Sigmoid colon (tissue), 7 donors: ENCODE measurements around the gene SMIM1. TPM values are rescaled to one million over a fixed set of nuclear protein-coding genes. Genes with fewer than 3 reads are reported as not detected.
"Not testable (repeated sequence)": the region's sequence is repeated elsewhere in the genome, so short reads cannot be mapped to it uniquely, and the experiment has no call there.

Source experiments
- DNase-seq: peaks from one replicate; pipeline ENCODE4 v3.0.0-alpha.2; 2019
- H3K27ac ChIP-seq, 4 donors: fragments of 200-600 bp; sonication (generic); one replicate each; pipeline ENCODE4 v1.5.1; 2016 to 2019; ENCODE audit warnings: mild to moderate bottlenecking in 1 of 4
- H3K27me3 ChIP-seq, 3 donors: fragments of 200-600 bp; sonication (generic); one replicate each; pipeline ENCODE4 v1.5.1; 2019; ENCODE audit warnings: mild to moderate bottlenecking in 1 of 3
- H3K36me3 ChIP-seq, 4 donors: fragments of 200-600 bp; sonication (generic); one replicate each; pipeline ENCODE4 v1.5.1; 2016 to 2019
- H3K4me1 ChIP-seq, 4 donors: fragments of 200-600 bp; sonication (generic); one replicate each; pipeline ENCODE4 v1.5.1; 2017 to 2019
- H3K4me3 ChIP-seq, 4 donors: fragments of 200-600 bp; sonication (generic); one replicate each; pipeline ENCODE4 v1.5.1; 2017 to 2019; ENCODE audit warnings: mild to moderate bottlenecking in 2 of 4, moderate library complexity in 1 of 4
- H3K9me3 ChIP-seq, 4 donors: fragments of 200-600 bp in 3 of 4; sonication (generic) in 3 of 4; one replicate each; pipeline versions ENCODE4 v1.5.1 to v1.6.1; 2013 to 2019
- CTCF ChIP-seq, 4 experiments: fragments of 450-650 bp in 3 of 4; fragments of 200-600 bp in 1 of 4; IDR thresholded peaks; one replicate each; pipeline ENCODE4 v1.5.1; 2016 to 2019; ENCODE audit warnings: antibody characterized with exemption in 4 of 4, mild to moderate bottlenecking in 3 of 4, moderate library complexity in 2 of 4
- EP300 ChIP-seq, 4 donors: sonication (generic); formaldehyde crosslinking; IDR thresholded peaks; one replicate each; pipeline ENCODE4 v1.6.1; 2017; ENCODE audit warnings: antibody characterized with exemption in 4 of 4
- POLR2A ChIP-seq, 2 donors: fragments of 450-650 bp; IDR thresholded peaks; one replicate each; pipeline ENCODE4 v1.6.1; 2016; ENCODE audit warnings: antibody characterized with exemption in 2 of 2, mild to moderate bottlenecking in 2 of 2, moderate library complexity in 2 of 2
- POLR2AphosphoS5 ChIP-seq, 4 donors: sonication (generic); formaldehyde crosslinking; IDR thresholded peaks; one replicate each; pipeline ENCODE4 v1.6.1; 2017; ENCODE audit warnings: antibody characterized with exemption in 4 of 4
- WGBS, 2 donors: extraction: QIAGEN DNeasy Blood & Tissue Kit; methylation state at CpG; one replicate each; pipeline ENCODE4 v1.1.7; 2013; 5-methylcytosine and 5-hydroxymethylcytosine counted together
- intact Hi-C: fragments of 100-400 bp; cut with DNase I; formaldehyde crosslinking; loops from one replicate; pipeline ENCODE4 v1.15.1; 2023
- polyA plus RNA-seq, 3 donors: library from polyadenylated mRNA; stranded (reverse); fragments of 200-250 nt; gene quantifications; one replicate each; pipeline ENCODE4 v1.2.3, GENCODE V29; 2013
- total RNA-seq, 4 donors: library from RNA; depleted of rRNA; stranded (reverse); fragments of >200 nt; gene quantifications; one replicate each; pipeline ENCODE4 v1.1.0, GENCODE V29; 2016
- donor health status: healthy with polysubstance abuse.
- donor health status: Bipolar disorder and iron deficiency.
- donor health status: healthy.

SMIM1 gene
- total RNA-seq = 1 to 10 TPM in 3 of 4 donors, not detected in 1; 6.1 to 8.6 (median 7.5) TPM
- polyA plus RNA-seq = 10 to 100 TPM in 1 of 3 donors, 1 to 10 TPM in 2; 2.7 to 10.8 (median 3.7) TPM

DNA sequence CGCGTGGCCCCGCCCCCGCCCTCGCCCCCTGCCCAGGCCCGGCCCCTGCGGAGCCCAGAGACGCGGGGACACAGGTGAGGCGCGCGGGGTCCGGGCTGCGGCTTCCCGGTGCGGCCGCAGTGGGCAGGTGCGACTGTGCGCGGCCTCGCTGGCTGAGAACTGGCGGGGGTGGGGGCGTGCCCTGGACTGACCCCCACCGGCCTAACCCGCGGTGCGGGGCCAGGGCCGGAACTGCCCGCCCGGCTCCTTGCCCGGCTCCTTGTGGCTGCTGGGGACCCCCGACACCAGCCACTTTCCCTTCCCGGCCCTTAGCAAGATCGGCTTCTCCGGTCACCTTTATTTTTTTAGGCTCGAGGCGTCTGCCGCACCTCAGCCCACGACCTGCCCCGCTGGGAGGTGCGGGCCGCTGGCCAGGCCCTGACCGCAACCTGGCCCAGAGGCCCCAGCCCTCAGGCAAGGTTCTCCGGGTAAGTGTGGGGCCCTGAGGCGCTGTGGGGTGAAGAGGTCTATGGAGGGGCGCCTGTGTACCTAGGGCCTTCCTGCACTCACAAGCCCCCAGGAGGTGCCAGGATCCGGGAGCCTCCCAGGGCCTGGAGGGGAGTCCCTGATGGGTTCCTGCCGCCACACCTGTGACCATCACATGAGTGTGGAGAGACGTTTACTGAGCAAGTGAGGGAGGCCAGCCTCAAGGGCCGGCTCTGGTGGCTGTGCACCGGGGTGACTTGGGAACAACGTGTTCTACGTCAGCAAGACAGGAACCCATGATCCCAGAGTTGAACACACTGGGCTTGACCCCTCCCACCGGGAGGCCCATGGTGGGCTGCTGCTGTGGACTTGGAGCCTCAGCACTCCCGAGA, at the start of gene SMIM1:
Gene SMIM1, plus strand, starts transcription at position 35 of the 857 bp plus-strand sequence. CDS start 2,625 bp downstream, outside the sequence.
- WGBS, 2 donors = 5 to 13% methylated on average over 55 of the region's 55 CpGs
- intact Hi-C loops = loop anchor here (2.0 kb wide), 2 partner anchors 24 to 26 kb away; partner anchors contain the start of gene LRRC47
- Histone ChIP-seq H3K4me3 (peak within 1 kb of the TSS; percentile 47 to 86 (median 68)), H3K4me1 (peaks cover 0 to 39% (median 32%) of the 10 kb centered on the region in 4 donors), H3K27ac (peak within 1 kb of the TSS; percentile 68 to 89 (median 84)), H3K36me3 (no peaks in the 10 kb centered on the region), H3K27me3 (no peaks in the 10 kb centered on the region), H3K9me3 (no peaks in the 10 kb centered on the region)
- no peak for TF ChIP-seq CTCF (IDR thresholded peaks at IDR 0.05)
- peak in 1 of 4 donors; percentile 30 for TF ChIP-seq POLR2AphosphoS5 (IDR thresholded peaks at IDR 0.05)
- TF ChIP-seq POLR2A (IDR thresholded peaks at IDR 0.05) = no peak
- DNase-seq = peak; percentile 74

DNA sequence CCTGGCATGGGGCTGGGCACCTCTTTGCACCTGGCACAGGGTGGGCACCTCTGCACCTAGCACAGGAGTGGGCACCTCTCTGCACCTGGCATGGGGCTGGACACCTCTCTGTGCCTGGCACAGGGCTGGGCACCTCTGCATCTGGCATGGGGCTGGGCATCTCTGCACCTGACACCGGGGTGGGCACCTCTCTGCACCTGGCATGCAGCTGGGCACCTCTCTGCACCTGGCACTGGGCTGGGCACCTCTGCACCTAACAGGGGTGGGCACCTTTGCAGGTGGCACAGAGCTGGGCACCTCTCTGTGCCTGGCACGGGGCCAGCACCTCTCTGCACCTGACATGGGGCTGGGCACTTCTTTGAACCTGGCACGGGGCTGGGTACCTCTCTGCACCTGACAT, 49.7 kb upstream of the SMIM1 start:
- intact Hi-C loops = loop anchor here (5.0 kb wide), 1 partner anchor 231 kb away; no protein-coding TSS in a partner anchor
- peaks cover 0 to 3% (median 0%) of the 10 kb centered on the region in 4 donors for H3K4me1 ChIP-seq
- TF ChIP-seq POLR2A (IDR thresholded peaks at IDR 0.05) (no peak), EP300 (IDR thresholded peaks at IDR 0.05) (no peak), POLR2AphosphoS5 (IDR thresholded peaks at IDR 0.05) (no peak), CTCF (IDR thresholded peaks at IDR 0.05) (no peak)
- no peaks in the 10 kb centered on the region for H3K9me3 ChIP-seq
- H3K36me3 ChIP-seq = no peaks in the 10 kb centered on the region
- H3K27ac ChIP-seq = no peak overlapping the region
- DNase-seq = no peak
- no peak overlapping the region for H3K4me3 ChIP-seq
- peaks cover 7 to 51% (median 28%) of the 10 kb centered on the region in 3 donors for H3K27me3 ChIP-seq
- WGBS, 2 donors = 25 to 63% methylated on average over 3 of the region's 3 CpGs

GRCh38 chr1:3724416-3725030, 48.0 kb upstream of the SMIM1 start:
- H3K9me3 ChIP-seq, H3K36me3 ChIP-seq, H3K4me3 ChIP-seq, H3K4me1 ChIP-seq, DNase-seq, H3K27ac ChIP-seq: not testable (repeated sequence)
- intact Hi-C loops = loop anchor here (5.0 kb wide), 1 partner anchor 232 kb away; no protein-coding TSS in a partner anchor
- WGBS, 2 donors = 42 to 43% methylated on average over 18 of the region's 18 CpGs
- peaks cover 2 to 49% (median 24%) of the 10 kb centered on the region in 3 donors for H3K27me3 ChIP-seq
- peak in 3 of 4 experiments; percentile 72 to 93 (median 77) for TF ChIP-seq CTCF (IDR thresholded peaks at IDR 0.05)

DNA sequence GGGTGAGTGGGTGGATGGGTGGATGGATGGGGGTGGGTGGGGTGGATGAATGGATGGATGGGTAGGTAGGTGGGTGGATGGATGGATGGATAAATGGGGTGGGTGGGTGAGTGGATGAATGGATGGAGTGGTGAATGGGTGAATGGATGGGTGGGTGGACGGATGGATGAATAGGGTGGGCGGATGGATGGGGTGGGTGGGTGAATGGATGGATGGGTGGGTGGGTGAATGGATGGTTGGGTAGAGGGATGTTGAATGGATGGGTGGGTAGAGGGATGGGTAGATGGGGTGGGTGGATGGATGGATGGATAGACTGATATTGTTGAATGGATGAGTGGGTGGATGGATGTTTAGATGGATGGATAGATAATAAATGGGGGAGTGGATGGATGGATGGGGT, 47.2 kb upstream of the SMIM1 start:
- Histone ChIP-seq H3K9me3 (no peaks in the 10 kb centered on the region), H3K4me1 (no peaks in the 10 kb centered on the region), H3K27ac (no peak overlapping the region), H3K36me3 (no peaks in the 10 kb centered on the region), H3K27me3 (peaks cover 2 to 57% (median 27%) of the 10 kb centered on the region in 3 donors), H3K4me3 (no peak overlapping the region)
- 94 to 97% methylated on average over 2 of the region's 2 CpGs for WGBS, 2 donors
- TF ChIP-seq POLR2A (IDR thresholded peaks at IDR 0.05) = no peak
- no peak for TF ChIP-seq POLR2AphosphoS5 (IDR thresholded peaks at IDR 0.05)
- no peak for TF ChIP-seq EP300 (IDR thresholded peaks at IDR 0.05)
- TF ChIP-seq CTCF (IDR thresholded peaks at IDR 0.05) = no peak
- intact Hi-C loops = no loop called here
- DNase-seq = no peak
